22Rv1 (cell line): ENCODE results near the gene TNFRSF25.

Experiments
- CTCF ChIP-seq: fragments of 450-650 bp; IDR thresholded peaks from 2 replicates; pipeline ENCODE4 v1.5.1; 2017; ENCODE audit warnings: mild to moderate bottlenecking
- ZFX ChIP-seq: fragments of 450-650 bp; IDR thresholded peaks from 2 replicates; pipeline ENCODE4 v1.6.1; 2017; ENCODE audit warnings: antibody characterized with exemption, borderline replicate concordance

DNA sequence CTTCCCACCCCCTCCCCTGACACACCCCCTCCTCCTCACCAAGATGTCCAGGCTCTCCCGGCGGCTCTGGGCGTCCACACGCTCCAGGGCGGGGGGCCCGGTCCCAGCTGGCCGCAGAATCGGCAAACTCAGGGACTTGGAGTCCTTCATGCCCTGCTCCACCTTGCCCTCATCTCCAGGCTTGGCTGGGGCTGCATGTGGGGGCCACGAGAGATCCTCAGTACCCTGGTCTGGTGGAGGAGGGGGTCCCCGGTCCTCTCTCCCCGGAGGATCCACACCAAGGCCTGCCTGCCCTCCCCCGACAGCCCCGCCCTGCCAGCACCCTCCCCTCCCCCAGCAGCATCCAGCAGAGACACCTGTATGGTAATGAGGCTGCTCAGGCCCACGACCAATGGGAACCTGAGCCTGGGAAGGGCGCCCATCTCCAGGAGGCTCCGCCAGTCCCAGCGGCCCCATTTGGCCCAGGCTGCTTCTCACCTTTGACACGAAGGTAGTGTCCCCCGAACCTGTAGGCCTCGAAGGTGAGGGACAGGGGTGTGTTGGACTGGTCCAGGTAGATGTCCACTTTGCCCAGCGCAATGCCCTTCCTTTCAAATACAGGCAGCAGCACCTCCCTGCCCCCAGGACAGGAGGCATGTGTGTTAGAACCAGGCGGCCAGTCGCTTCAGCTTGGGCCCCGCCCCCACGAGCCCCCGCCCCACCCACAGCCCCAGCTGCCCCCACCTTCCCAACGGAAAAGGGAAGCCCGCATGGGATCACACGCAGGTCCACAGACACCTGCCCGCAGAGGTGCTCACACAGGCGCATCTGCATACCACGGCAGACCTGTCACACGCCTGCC lies 8.2 kb upstream of the TNFRSF25 start:
- TF ChIP-seq CTCF (no peak), ZFX (no peak)
